HG02642 (cell line): ENCODE data around the gene MBP.

Source experiments
- ATAC-seq: cut with Tn5 transposase; IDR thresholded peaks from one replicate; pipeline ENCODE4 v1.9.1; 2021; ENCODE audit warnings: mild to moderate bottlenecking; ENCODE audit not compliant: unreplicated experiment, poor library complexity

Gene MBP

DNA sequence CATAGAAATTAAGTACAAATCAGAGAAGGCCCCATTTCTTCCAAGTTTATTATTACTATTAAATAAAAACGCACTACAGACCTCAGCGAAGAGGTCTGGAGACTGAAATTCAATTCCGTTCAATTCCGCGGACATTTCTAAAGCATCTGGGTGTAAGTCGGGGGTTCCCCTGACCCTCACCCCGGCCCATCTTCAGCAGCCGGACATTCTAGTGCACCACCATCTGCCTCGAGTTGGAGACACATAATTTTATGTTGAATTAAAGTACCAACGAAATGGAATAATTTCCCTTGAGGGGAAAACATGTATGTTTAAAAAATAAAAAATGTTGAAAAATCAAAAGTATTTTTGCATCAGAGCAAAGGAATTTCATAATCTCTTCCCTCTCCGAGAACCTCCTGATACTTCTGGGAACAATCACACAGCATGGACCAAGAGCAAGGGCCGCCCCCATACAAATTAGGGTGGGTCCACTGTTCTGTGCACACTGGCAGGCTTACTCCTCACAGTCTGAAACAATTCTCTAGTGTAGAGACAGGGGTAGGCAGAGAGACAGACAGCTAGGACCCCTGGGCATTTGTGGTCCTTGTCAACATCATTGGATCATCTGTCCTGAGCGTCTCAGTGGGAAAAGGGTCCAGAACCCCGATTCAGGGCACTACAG lies 29.3 kb downstream of the MBP start:
- ATAC-seq = no peak

- ATAC-seq = peak; percentile 72
These were observed 30.1 kb downstream of the MBP start for GRCh38 chr18:77102259-77103040.

- ATAC-seq = peak; percentile 46
These were observed 30.9 kb downstream of the MBP start for GRCh38 chr18:77101410-77102258.

- ATAC-seq = no peak
These were observed 31.7 kb downstream of the MBP start for GRCh38 chr18:77100751-77101355.

DNA sequence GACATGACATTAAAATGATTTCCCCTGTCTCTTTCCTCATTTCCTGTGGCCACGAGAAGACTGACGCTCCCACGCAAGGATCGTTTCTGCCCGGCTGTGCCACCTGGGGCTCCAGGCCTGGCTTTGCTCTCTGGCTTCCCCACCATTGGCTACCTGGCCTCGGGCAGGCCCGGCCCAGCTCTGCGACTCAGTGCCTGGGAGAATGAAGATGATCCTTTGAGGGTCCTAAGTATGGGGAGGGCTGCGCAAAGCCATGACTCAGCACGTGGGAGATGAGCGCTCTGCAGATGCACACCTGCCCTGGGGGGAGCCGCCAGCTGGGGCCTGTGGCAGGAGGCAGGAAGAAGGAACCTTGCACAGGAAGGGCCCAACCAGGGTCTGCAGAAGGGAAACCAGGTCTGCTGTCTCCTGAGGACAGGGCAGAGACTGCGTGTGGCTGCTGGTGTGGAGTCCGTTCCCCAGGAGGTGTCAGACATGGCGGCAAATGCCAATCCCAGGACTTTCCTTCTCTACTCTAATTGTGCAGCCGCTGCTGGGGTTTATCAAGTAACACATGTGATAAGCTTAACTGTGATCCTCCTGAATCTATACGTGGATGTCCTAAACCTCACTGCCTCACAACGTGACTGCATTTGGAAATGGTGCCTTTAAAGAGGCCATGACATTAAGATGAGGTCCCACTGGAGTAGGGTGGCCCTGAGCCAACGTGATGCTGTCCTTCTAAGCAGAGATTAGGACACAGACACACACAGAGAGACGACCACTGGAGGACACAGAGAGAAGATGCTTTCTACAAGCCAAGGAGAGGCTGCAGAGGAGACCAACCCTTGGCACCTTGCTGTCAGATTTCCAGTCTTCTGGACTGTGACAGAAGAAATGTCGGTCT lies 32.9 kb downstream of the MBP start:
- peak; percentile 29 for ATAC-seq

GRCh38 chr18:77098538-77099174 lies 33.9 kb downstream of the MBP start:
- no peak for ATAC-seq

- ATAC-seq = no peak
These were observed 34.6 kb downstream of the MBP start for GRCh38 chr18:77098029-77098428.

DNA sequence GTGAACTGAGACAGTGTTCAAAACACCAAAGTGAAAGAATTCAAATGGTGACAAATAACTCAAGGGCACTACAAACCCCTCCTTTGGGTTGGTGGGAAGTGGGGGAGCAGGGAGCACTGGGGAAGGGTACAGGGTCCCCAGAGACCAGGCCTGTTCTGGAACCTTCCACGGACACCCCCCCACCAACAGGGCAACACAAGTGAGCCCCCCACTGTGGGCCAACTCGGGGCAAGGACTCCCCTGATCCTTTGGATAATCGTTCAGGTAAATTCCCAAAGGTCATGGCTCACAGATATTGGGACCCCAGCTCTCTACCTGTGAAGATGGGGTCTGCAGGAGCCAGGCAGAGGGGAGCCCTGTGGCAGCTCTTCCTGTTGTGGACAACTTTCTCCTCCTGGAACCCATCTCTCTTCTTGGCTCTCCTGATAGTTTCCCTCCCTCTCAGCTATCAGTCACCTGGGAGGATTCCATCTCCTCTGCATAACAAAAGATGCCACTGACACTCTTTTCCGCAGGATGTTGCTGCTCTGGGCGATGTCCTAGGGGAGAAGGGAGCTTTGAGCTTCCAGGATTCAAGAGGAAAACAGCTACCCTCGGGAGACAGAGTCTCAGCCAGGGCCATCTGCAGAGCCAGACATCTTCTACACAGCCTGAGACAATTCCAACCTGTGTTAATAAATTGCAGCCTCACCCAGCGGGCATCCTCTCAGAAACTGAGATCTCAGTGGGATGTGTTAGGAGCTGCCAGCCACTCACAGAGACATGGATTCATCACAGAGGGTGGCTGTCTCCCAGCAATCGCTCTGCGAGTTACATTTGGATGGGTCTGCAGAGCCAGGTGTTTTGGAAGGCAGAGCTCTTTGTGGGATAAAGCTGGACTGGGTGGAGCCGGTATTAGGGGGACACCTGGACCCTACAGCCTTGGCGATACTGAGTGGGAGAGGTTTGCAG lies 35.4 kb downstream of the MBP start:
- ATAC-seq = no peak

- no peak for ATAC-seq
These were observed 36.9 kb downstream of the MBP start for GRCh38 chr18:77095391-77096371.

GRCh38 chr18:77093586-77093985 lies 39.0 kb downstream of the MBP start:
- no peak for ATAC-seq

DNA sequence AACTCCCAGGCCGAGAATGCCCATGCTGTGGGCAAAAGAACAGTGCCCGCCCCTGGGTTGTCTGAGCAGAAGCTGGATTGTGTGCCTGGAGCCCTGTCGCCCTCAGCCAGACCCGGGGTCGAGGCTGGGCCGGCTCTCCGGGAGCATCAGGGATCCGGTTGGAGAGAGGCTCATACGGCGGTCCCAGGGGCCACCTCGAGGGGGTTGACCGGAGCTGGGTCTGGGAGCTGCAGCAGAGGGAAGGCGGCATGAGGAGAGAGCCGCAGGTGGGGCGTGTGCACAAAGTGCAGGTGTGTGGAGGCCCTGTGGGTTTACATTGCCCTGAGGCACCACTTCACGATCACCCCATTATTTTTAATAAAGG lies 39.5 kb downstream of the MBP start:
- no peak for ATAC-seq

- no peak for ATAC-seq
These were observed 40.2 kb downstream of the MBP start for GRCh38 chr18:77092104-77093066.

DNA sequence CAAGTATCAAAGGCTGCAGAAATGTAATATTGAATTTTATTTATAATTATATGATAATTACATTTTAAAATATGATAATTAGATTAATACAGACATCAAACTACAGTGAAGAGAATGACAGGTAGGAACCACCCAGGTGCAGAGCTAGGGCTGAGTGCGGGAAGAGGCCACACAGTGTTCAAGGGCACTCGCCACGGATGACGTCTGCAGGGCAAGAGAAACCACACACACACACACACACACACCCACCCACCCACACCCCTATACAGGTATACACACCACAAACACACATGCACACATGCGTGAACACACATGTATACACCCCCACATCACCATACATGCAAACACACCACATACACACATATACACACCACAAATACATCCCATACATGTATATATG lies 41.2 kb downstream of the MBP start:
- ATAC-seq = no peak

DNA sequence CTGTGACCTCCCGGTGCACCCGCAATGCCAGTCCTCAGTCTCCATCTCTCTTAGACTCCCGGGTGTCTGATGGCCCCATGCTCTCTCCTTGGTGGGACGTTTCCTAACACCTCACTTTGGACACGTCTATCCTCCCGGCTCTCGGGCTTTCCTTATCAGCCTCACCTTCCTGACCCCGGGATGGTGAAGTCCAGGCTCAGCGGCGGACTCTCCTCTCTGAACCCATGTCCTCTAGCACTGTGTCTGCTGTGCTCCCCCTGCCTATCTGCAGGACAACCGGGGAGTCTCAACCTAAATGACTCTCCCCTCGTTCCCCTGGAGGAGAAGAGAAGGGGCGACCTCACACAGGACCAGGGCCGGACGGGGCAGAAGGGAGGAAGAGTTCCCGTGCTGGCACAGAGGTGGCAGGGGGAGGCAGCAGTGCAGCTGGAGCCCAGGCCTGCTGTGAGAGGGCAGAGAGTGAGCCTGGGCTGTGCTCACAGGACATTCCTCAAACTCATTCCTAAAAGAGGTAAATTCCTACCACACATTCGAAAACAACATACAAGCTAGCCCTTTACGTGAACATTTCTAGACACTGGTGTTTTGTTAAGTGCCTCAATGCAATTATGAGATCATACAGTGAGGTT lies 41.9 kb downstream of the MBP start:
- ATAC-seq = no peak

DNA sequence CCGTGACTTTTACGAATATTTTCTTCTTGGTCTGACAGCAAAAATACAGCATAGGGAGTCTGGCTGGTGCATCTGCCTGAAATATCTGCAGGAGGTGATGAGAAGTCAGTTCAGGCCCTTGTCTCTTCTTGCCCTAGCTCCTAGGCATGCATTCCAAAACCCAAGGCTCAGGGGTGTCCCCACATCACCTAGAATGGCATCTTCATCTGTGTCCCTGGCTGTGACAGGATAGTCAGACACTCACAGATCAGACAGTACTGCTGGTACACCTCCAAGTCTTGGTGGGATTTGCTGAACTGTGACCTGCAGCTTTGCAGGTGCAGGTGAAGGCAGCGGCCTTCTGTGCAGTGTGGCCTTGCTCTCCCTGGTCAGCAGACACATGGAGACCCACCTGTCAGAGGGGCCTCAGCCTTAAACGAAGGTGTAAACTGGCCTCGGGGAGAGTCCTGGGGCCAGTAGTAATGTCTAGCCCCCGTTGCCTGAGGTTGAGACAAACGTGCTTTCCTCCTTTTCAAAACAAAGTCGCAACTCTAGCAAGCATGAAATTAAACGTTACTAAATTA lies 42.8 kb downstream of the MBP start:
- no peak for ATAC-seq
